HCT116 (cell line): Measurements from ENCODE around the gene COMMD6. TPM values are rescaled to one million over a fixed set of nuclear protein-coding genes. Genes with fewer than 3 reads are reported as not detected.

Source experiments
- ATAC-seq: fragments of 200-7000 bp; cut with Tn5 transposase; 2 replicates; pipeline ENCODE4 v1.9.1; 2020; ENCODE audit warnings: mild to moderate bottlenecking, moderate library complexity
- BruUV-seq: library from RNA; stranded (reverse); fragments of 400-500 nt; replicated peaks from 2 replicates; lab custom pipeline; 2021; lab: Mats Ljungman, UMichigan
- CTCF ChIA-PET: fragments of 300-600 bp; sonication (Branson Sonifier 250); formaldehyde crosslinking; loops from one replicate; lab custom pipeline; 2021; ENCODE audit warnings: antibody characterized with exemption; lab: Charles Lee
- POLR2A ChIA-PET: fragments of 300-600, 350-600 bp; sonication (Branson Sonifier 250); formaldehyde crosslinking; loops from one replicate; lab custom pipeline; 2021; ENCODE audit warnings: antibody characterized with exemption; lab: Charles Lee
- RAD21 ChIA-PET, 2 experiments: fragments of 300-600 bp; sonication (Branson Sonifier 250); formaldehyde crosslinking; loops; one replicate each; lab custom pipeline; 2023; ENCODE audit warnings: low total read pairs in 2 of 2; ENCODE audit not compliant: uncharacterized antibody in 2 of 2, unreplicated experiment in 2 of 2, low non-redundant PET in 1 of 2; lab: Charles Lee
- DNase-seq: peaks from one replicate; pipeline ENCODE4 v3.0.0-alpha.2; 2010; ENCODE audit warnings: low read depth, low spot score
- H2AFZ ChIP-seq: fragments of 200-600 bp; shearing (Covaris generic), sonication (generic); 2 replicates; pipeline ENCODE4 v1.6.1; 2017; ENCODE audit warnings: low read depth, mixed run types, mixed read lengths, antibody characterized with exemption, low read length; ENCODE audit not compliant: poor library complexity, severe bottlenecking
- H3K27ac ChIP-seq: 2 replicates; pipeline ENCODE4 v1.5.1; 2012; ENCODE audit warnings: low read depth, low read length
- H3K27me3 ChIP-seq: fragments of 200-600 bp; sonication (generic); 2 replicates; pipeline ENCODE4 v1.6.1; 2016; ENCODE audit warnings: mixed run types, low read length, mixed read lengths; ENCODE audit not compliant: insufficient read depth
- H3K36me3 ChIP-seq, 2 experiments: fragments of 200-500 bp in 1 of 2; fragments of 200-600 bp in 1 of 2; sonication (Bioruptor generic) in 1 of 2; sonication (generic) in 1 of 2; 2 replicates each; pipeline versions ENCODE4 v1.5.1 to v1.6.1; 2014 to 2016; ENCODE audit warnings: low read length in 2 of 2, inconsistent platforms in 1 of 2, mixed read lengths in 1 of 2, mixed run types in 1 of 2; ENCODE audit not compliant: insufficient read depth in 2 of 2, control insufficient read depth in 1 of 2
- H3K4me1 ChIP-seq, 2 experiments: fragments of 200-600 bp in 1 of 2; sonication (generic) in 1 of 2; 2 replicates each; pipeline versions ENCODE4 v1.5.1 to v1.6.1; 2012 to 2017; ENCODE audit warnings: low read length in 2 of 2, inconsistent platforms in 1 of 2, mild to moderate bottlenecking in 1 of 2, mixed read lengths in 1 of 2, mixed run types in 1 of 2, moderate library complexity in 1 of 2; ENCODE audit not compliant: insufficient read depth in 2 of 2, control insufficient read depth in 1 of 2
- H3K4me2 ChIP-seq: fragments of 200-600 bp; sonication (generic); 2 replicates; pipeline ENCODE4 v1.6.1; 2017; ENCODE audit warnings: mixed run types, low read length, mixed read lengths
- H3K4me3 ChIP-seq, 2 experiments: fragments of 200-600 bp in 1 of 2; sonication (generic) in 1 of 2; replicated peaks in 1 of 2; 2 replicates each; pipeline ENCODE4 v1.5.1; 2011 to 2016; ENCODE audit warnings: low read length in 2 of 2, control low read depth in 1 of 2, low read depth in 1 of 2, mild to moderate bottlenecking in 1 of 2, mixed read lengths in 1 of 2, mixed run types in 1 of 2
- H3K79me2 ChIP-seq: fragments of 200-600 bp; sonication (generic); 2 replicates; pipeline ENCODE4 v1.6.1; 2017; ENCODE audit warnings: mild to moderate bottlenecking, mixed run types, low read length, moderate library complexity, mixed read lengths; ENCODE audit not compliant: insufficient read depth
- H3K9ac ChIP-seq: fragments of 200-600 bp; sonication (generic); 2 replicates; pipeline ENCODE4 v1.6.1; 2016; ENCODE audit warnings: low read length, mixed read lengths
- H3K9me2 ChIP-seq: fragments of 200-600 bp; sonication (generic), shearing (Covaris generic); 2 replicates; pipeline ENCODE4 v1.6.1; 2017; ENCODE audit warnings: mixed run types, mild to moderate bottlenecking, moderate library complexity; ENCODE audit not compliant: insufficient read depth
- H3K9me3 ChIP-seq, 2 experiments: fragments of 200-500 bp in 1 of 2; fragments of 200-600 bp in 1 of 2; sonication (Bioruptor generic) in 1 of 2; sonication (generic) in 1 of 2; 2 replicates each; pipeline ENCODE4 v1.6.1; 2014 to 2017; ENCODE audit warnings: low read length in 2 of 2, mixed read lengths in 2 of 2, inconsistent platforms in 1 of 2, low read depth in 1 of 2, mild to moderate bottlenecking in 1 of 2, mixed run types in 1 of 2, moderate library complexity in 1 of 2; ENCODE audit not compliant: control insufficient read depth in 1 of 2, insufficient read depth in 1 of 2
- H4K20me1 ChIP-seq: fragments of 200-600 bp; sonication (generic), shearing (Covaris generic); 2 replicates; pipeline ENCODE4 v1.6.1; 2017; ENCODE audit warnings: mixed run types, mild to moderate bottlenecking, moderate library complexity; ENCODE audit not compliant: insufficient read depth
- CEBPB ChIP-seq: IDR thresholded peaks from 2 replicates; pipeline ENCODE4 v1.6.1; 2012; ENCODE audit warnings: low read depth
- EZH2phosphoT487 ChIP-seq: fragments of 200-600 bp; IDR thresholded peaks from 2 replicates; pipeline ENCODE4 v1.6.1; 2018; ENCODE audit warnings: antibody characterized with exemption, borderline replicate concordance
- POLR2A ChIP-seq: IDR thresholded peaks from 2 replicates; pipeline ENCODE4 v1.7.0; 2011; ENCODE audit warnings: borderline replicate concordance; ENCODE audit not compliant: insufficient read depth, insufficient read length; ENCODE audit errors: extremely low read depth
- POLR2AphosphoS5 ChIP-seq: IDR thresholded peaks from 2 replicates; pipeline ENCODE4 v1.6.1; 2011; ENCODE audit warnings: mild to moderate bottlenecking, low read depth, low read length, moderate library complexity
- SP1 ChIP-seq: IDR thresholded peaks from 2 replicates; pipeline ENCODE4 v1.6.1; 2012; ENCODE audit warnings: low read depth
- SRF ChIP-seq: IDR thresholded peaks from 2 replicates; pipeline ENCODE4 v1.6.1; 2012; ENCODE audit warnings: low read depth
- TCF7L2 ChIP-seq: IDR thresholded peaks from 2 replicates; pipeline ENCODE4 v1.7.0; 2011; ENCODE audit warnings: borderline replicate concordance, inconsistent platforms; ENCODE audit not compliant: insufficient read depth, insufficient read length; ENCODE audit errors: extremely low read depth
- YY1 ChIP-seq: IDR thresholded peaks from 2 replicates; pipeline ENCODE4 v1.6.1; 2011; ENCODE audit warnings: low read length, low read depth, moderate library complexity, mild to moderate bottlenecking; ENCODE audit not compliant: insufficient replicate concordance; ENCODE audit errors: extremely low read depth
- ZBTB33 ChIP-seq: IDR thresholded peaks from 2 replicates; pipeline ENCODE4 v1.6.1; 2011; ENCODE audit warnings: mild to moderate bottlenecking, low read length, moderate library complexity; ENCODE audit not compliant: insufficient replicate concordance; ENCODE audit errors: extremely low read depth
- ZFX ChIP-seq: fragments of 450-650 bp; IDR thresholded peaks from 2 replicates; pipeline ENCODE4 v1.6.1; 2017
- intact Hi-C: fragments of 100-400 bp; cut with micrococcal nuclease; formaldehyde crosslinking; loops from 2 replicates; pipeline ENCODE4 v1.10.0; 2022
- total RNA-seq: library from RNA; stranded (reverse); gene quantifications from one replicate; pipeline ENCODE4 v1.2.1, GENCODE V29; 2021; ENCODE audit not compliant: unreplicated experiment

The COMMD6 gene
- total RNA-seq, 1 experiment from 2014 or later: 108 TPM

DNA sequence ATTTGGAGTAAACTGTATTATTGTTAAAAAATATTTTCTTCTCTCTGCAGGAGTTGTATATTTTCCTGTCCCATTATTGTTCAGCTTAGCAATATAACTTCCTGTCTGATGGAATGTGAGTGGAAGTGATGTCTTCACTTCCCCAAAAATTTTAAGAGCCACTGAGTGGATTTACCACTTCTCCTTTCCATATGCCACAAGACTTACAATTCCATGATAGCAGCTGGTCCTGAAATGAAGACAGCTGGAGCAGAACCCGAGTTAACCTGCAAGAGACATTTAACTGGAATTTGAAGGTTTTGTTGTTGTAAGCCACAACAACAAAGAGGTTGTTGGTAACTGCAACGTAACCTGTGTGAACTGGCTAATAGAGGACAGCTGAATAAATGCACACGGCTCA is 32.3 kb downstream of the COMMD6 start:
- POLR2A ChIA-PET: no interaction called here
- H3K4me2 ChIP-seq: no peak overlapping the region
- no peak overlapping the region for H2AFZ ChIP-seq
- H4K20me1 ChIP-seq: no peaks in the 10 kb centered on the region
- no peak overlapping the region for H3K4me3 ChIP-seq
- intact Hi-C loops: no loop called here
- DNase-seq (no peak), ATAC-seq (no peak)
- no peaks in the 10 kb centered on the region for H3K9me3 ChIP-seq
- H3K4me1 ChIP-seq: no peaks in the 10 kb centered on the region
- H3K36me3 ChIP-seq: no peaks in the 10 kb centered on the region
- 0 out of 2 replicates have a peak, but pooled peaks cover 2% of the 10 kb centered on the region for H3K9me2 ChIP-seq
- no peak overlapping the region for H3K27ac ChIP-seq
- no peak overlapping the region for H3K9ac ChIP-seq
- no peaks in the 10 kb centered on the region for H3K79me2 ChIP-seq
- CTCF ChIA-PET: no interaction called here
- TF ChIP-seq POLR2A: no peak
- TF ChIP-seq POLR2AphosphoS5: no peak
- no peak for TF ChIP-seq SRF
- no peak for TF ChIP-seq SP1
- no peak for TF ChIP-seq ZBTB33
- no peak for TF ChIP-seq TCF7L2
- TF ChIP-seq YY1: no peak
- no peak for TF ChIP-seq EZH2phosphoT487
- TF ChIP-seq CEBPB: no peak
- no peak for TF ChIP-seq ZFX
- TF ChIP-seq, all 23 proteins: peak for 0
- no TSS peak for BruUV-seq
- RAD21 ChIA-PET: no interaction called here
- no peaks in the 10 kb centered on the region for H3K27me3 ChIP-seq
